GM18861 (cell line): ENCODE data around the gene GPD2.
"Not testable (repeated sequence)": the region's sequence is repeated elsewhere in the genome, so short reads cannot be mapped to it uniquely, and the experiment has no call there.

ENCODE experiments used
- ATAC-seq: cut with Tn5 transposase; IDR thresholded peaks from one replicate; pipeline ENCODE4 v1.9.1; 2021; ENCODE audit not compliant: unreplicated experiment

GPD2 gene

GRCh38 chr2:156522864-156523440 is 86.8 kb downstream of the GPD2 start:
- ATAC-seq: no peak

- ATAC-seq: peak; percentile 95
These were observed 90.9 kb downstream of the GPD2 start for GRCh38 chr2:156526950-156527636.

GRCh38 chr2:156528583-156528982 is 92.4 kb downstream of the GPD2 start:
- ATAC-seq: not testable (repeated sequence)

- peak; percentile 70 for ATAC-seq
These were observed 96.8 kb downstream of the GPD2 start for GRCh38 chr2:156532989-156533388.

- ATAC-seq: no peak
These were observed 100.4 kb downstream of the GPD2 start for GRCh38 chr2:156536534-156536933.

DNA sequence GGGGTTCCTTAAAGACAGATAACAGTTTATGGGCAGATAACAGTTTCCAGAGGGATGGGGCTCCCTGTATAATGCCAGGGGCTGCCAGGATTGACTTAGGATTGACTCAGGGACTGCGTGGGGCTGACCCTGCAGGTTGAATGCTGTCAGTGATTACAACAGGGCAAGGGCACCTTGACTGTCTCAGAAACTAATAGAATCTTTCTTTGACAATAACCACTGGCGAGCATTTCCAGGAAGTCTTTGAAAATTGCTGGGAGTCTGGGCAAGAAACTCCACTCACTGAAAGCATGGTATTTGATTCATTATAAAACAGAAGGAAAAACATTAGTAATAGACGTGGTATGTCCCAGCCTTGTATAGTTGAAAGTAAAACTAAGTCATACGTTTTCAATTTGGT is 101.0 kb downstream of the GPD2 start:
- no peak for ATAC-seq

GRCh38 chr2:156538083-156538504 is 101.9 kb downstream of the GPD2 start:
- peak; percentile 59 for ATAC-seq

DNA sequence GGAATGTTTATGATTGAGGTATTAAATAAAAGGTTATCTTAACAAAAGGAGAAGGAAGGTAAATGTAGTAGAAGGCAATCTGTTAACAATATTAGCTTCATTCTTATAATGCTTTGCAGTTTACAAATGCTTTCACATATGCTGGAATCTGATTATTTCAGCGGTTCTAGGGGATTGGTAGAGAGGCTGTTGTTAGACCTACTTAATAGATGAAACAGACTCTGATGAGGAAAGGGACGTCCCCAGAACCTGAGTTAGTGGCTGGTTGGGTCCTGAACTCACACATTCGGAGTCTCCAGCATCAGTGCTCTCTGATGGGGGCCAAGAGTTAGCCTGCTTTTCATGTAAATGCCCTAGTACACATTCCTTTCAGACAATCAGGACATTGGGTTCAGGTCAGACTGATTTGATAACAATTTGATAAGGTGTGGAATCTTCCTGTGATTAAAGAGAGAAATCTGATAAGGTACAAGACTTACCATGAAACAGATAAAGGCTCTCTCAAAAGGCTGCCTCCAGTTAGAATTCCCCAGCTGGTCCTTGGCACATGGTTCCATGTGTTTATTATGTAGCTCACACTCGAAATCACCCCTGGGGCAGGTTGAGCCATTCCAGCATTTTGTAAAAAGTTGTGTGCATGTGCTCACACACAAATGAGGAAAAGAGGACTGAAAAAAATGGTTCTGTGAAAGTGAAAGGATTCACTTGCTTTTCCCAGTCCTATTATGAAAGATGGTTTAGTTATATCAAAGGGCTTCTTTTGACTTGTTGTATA is 103.1 kb downstream of the GPD2 start:
- no peak for ATAC-seq

GRCh38 chr2:156540706-156541105 is 104.5 kb downstream of the GPD2 start:
- no peak for ATAC-seq

GRCh38 chr2:156541229-156541628 is 105.0 kb downstream of the GPD2 start:
- ATAC-seq: no peak

DNA sequence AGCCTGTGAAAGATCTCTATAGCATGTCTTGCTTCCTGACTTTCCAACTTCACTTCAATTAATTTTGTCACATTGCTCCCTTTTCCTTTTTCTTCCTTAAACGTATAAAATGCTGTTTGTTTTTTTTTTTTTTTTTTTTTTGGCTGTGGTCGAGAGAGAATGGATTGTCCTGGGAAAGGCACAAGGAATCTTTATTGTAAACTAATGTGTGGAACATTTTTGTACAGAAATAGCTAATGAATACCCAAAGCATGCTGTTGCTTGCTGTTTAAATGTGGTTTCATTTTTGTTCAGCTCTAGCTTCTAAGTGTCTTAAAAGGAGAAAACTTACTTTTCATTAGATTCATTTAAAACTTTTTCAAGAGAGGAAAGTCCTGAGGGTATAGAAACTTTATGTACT is 105.5 kb downstream of the GPD2 start:
- ATAC-seq: no peak

- ATAC-seq: no peak
These were observed 112.2 kb downstream of the GPD2 start for GRCh38 chr2:156548413-156548812.

DNA sequence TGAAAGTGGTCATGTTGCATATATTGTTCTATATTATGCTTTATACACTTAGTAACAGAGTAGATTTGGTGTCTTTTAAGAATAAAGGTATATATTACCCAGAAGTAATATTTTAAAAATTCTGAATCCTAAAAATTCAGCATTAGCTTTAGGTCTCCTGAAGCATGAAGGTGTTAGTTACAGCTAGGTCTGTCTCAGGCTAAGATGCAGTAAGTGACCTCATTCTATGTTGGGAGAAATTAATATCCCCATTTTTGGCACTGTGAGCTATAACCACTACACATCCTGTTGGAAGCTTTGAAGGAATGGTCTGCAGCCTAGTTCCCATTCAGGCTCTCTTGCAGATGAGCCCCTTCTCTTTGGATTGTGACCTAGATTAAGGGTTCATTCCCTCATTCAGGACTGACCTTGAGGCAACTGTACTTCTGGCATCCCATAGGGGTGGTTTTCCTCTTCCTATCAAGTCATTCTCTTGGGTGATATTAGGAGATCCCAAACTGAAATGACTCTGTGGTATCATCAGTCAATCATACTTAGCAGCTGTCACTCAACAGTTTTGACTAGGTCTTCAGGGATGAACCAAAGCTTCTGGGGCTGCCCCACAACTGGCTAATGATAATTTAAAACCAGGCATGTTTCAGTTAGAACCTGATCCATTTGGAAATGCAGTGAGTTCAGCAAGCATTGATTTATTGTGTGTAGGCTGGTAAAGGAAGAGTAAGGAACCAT is 117.7 kb downstream of the GPD2 start:
- no peak for ATAC-seq

- ATAC-seq: no peak
These were observed 125.1 kb downstream of the GPD2 start for GRCh38 chr2:156561326-156561725.

DNA sequence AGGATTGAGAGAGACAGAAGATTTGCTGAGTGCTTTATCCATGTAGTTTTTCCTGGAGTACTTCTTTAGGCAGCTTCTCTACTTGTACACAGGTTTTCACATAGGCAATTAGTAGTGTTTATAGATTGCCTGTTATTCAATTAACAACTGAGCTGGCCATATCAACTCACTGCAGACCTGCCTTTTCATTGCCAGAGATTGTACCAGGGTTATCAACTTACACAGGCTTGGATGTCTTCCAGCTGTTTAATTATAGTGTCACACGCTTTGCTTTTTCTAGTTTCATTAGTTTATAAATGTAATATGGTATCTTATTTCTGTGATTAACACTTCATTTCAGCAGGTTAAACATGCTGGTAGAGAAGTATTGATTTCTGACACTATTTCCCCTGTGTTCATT is 125.9 kb downstream of the GPD2 start:
- ATAC-seq: no peak

- no peak for ATAC-seq
These were observed 128.0 kb downstream of the GPD2 start for GRCh38 chr2:156563994-156564753.

DNA sequence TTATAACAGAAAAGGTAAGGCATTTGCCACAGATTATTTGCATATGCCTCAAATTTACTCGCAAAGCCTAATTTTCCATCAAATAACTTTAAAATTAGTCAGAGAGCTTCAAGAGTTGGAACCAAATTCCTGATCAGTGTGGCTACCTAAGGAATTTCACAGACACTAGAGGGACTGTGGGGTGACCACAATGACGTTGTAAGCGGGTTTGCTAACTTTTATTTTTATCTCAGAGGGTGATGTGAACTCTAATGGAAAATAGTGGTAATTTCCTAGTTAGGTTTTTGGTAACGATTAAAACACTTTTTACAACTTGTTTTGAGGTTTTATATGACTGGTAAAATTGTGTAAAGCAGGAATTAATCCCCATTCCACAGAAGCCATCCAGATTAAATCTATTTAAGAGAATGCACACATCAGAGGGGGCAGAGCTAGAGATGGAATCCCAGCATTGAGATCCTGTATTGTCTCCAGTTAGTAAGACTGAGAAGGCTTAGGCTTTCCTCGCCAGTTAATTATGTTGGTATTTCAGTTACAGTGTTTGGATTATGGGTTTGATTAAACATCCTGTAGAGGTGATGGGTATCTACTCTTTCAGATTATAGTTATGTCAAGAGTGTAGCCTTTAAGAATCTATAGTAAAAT is 129.0 kb downstream of the GPD2 start:
- no peak for ATAC-seq

DNA sequence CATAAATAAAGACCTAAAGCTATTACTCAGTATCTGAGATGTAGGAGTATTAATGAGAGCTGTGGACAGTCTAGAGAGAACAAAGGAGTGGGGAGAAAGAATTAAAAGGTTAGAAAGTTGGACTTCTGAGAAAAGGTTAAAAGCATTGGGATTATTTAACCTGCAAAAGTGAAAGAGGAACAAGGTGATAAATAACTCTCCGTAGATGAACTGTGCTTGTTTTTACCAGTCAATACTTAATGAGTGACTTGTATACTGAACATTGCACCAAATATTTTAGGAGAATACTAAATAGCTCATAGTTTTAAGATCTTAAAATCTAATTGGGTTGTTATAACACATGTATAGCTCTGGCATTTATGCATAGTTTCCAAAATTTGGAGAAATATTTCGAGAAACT is 137.5 kb downstream of the GPD2 start:
- ATAC-seq: peak; percentile 67

GRCh38 chr2:156574112-156574511 is 137.9 kb downstream of the GPD2 start:
- peak; percentile 45 for ATAC-seq

DNA sequence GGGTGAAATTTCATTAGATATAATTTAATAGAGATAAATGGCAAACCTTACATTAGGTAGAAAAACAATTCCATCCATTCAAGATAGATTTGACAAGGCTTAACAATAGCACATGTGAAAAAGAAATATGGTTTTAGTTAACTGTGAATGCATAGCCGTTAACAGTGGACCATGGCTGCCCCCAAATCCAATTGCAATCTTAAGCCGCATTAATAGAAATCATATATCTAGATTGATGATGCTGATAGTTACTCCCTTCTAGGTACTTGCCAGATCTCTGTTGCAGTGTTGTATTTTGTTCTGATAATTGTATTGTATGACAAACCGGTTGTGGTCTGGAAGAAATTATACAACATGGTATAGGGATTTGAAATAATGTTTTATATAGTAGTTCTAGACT is 139.8 kb downstream of the GPD2 start:
- no peak for ATAC-seq
